Measurements from ENCODE around the gene MRPL32.

The MRPL32 gene

DNA sequence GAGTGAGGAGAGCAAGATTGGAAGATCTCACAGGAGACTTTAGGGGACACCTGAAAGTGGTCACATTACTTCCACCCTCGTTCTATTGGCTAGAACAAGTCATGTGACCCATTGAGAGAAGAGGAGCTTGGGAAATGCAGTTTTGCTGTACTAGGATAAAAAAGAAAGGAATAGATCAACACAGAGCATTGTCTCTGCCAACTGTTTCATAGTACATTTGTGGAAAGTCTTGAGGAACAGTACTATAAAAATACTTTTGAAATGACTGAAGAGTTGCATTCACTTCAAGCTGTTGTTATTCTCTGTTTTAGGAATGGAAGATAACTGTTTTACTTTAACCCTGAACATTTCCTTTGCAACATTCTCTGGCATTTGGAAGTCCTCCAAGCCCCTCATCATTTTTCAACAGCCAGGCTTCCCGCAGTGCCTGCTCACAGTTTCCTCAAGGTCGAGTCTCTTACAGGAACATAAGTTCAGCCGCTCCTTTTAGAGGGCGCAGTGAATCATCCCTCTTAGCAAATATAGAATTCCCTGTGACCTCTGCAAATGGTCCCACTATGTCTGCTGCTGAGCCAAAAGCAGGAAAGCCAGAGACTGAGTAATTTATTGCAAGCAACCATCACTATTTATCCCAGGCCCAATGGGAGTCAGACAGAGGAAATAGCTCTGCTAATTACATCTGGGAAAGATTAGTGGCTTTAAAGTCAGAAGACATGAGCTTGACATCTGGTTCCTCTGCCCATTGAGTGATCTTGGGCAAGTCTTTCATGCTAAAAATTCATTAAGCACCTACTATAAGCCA is 40.7 kb downstream of the MRPL32 start:
- no peak for FAIRE-seq

DNA sequence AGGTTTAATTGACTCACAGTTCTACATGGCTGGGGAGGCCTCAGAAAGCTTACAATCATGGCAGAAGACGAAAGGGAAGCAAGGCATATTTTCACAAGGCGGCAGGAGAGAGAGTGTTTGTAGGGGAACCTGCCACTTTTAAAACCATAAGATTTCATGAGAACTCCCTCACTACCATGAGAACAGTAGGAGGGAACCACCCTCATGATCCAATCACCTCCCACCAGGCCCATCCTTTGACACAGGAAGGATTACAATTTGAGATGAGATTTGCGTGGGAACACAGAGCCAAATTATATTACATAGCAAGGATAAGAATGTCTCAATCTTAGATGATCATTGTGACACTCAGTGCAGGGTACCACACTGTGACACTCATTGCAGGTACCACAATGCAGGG is 44.2 kb downstream of the MRPL32 start:
- no peak for FAIRE-seq

DNA sequence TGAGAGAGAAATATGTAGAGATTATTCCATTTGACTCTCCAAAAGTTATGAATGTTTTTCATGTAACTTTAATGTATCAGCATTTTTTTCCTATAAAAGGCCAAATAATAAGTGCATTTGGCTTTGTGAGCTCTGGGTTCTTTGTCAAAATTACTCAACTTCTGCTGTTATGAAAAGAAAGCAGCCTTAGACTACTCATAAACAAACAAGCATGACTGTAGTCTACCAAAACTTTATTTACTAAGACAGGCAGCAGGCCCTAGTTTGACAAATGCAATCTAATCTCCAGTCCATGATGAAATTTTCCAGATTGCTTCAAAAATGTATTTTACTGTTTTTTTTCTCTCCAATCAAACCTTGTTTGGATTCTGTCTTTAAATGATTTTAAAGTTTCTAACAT is 46.3 kb downstream of the MRPL32 start:
- FAIRE-seq, result no peak

DNA sequence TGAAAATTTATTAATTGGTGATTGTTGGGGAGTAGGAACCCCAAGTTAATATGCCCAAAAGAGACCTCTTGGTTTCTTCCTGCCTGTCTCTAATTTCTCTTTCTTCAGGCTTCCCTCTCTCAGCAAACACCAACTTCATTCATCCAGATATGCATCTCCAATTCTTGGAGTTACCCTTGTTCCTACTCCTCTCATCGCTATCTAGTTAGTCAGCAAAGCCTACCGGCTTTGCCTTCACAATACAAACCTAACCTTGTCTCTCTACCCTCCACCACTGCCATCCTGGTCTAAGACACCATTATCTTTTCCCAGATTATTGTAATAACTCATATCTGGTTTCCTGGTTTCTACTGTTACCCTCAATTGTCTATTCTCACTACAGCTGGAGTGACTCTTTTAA is 47.9 kb downstream of the MRPL32 start:
- FAIRE-seq, result no peak

DNA sequence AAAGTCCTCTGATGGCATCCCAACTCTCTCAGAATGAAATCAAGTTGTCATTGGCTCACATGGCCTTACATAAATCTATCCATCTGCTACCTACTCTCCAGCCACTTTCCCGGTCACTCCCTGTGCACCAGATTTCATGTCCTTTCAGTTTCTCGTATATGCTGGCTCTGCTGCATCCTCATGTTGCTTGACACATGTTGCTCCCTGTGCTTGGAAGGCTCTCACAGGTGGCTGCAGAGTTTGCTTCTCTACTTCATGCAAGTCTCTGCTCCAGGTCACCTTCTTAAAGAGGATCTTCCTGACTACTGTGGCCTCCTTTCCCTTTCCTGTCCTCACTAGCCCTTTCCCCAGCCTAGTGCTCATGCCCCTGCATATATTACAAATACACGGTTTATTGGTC is 48.3 kb downstream of the MRPL32 start:
- no peak for FAIRE-seq

DNA sequence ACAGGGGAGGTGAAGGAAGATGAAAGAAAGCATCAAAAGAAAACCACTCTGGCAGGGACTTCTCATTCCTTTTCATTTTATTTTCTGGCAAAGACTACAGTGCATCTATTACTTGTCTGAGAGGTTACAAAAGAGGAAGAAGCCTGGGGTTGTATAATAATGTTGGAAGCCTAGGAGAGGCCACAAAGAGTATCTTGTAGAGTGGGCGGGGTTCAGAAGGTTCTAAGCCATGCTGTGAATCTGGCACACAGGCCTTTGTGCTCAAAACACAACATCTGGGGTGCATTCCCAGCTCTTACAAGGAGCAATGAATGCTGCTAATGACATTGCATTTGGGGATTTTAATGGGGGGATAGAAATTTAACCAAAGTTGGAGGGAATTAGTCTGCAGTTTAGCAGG is 49.4 kb downstream of the MRPL32 start:
- FAIRE-seq, result no peak

DNA sequence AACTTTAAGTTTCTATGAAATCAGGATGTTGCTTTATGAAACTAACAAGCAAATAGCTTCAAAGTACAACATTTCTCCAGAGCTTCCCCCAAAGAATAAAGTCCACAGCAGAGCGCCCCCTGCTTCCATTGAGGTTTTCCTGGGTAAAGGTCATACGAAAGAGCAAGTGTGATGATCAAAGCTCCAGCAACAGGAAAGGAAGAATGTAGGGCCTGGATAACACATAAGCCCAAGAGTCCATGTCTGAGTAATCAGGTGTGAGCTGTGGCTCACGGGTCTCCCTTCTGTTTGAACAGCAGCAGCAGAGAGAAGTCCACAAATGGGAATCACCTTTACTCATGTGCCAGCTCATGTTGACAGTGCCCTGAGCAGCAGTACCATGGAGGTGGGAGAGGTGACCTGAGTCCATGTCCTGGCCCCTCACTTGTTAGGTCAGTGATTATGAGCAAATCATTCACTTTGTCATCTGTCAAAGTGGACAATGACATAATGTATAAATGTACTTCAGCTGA is 50.5 kb downstream of the MRPL32 start:
- no peak for FAIRE-seq

DNA sequence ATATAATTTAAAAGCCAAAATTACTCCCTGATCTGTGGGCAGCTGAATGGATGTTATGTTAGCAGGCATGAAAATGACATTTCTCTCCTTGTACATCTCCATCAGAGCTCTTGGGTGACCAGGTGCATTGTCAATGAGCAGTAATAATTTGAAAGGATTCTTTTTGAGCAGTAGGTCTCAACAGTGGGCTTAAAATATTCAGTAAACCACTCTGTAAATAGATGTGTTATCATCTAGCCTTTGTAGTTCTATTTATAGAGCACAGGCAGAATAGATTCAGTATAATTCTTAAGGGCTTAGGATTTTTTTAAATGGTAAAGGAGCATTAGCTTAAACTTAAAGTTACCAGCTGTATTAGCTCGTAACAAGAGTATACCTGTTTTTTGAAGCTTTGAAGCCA is 52.0 kb downstream of the MRPL32 start:
- no peak for FAIRE-seq

DNA sequence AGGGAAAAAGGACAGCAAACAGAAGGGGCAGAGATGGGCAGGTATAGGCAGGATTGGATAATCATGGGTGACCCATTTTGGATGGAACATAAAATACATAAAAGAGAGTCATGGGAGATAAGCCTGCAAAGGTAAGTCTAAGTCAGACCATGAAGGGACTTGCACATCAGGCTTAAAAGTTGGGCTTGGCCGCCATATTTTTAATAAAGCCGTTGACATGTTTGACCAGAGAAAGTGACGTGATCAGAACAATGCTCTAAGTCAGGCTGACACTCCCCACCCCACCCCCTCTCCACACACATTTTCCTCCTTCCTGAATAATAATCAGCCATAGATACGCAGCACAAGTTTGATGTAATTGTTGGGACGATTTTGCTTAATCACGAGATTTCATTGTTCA is 54.0 kb downstream of the MRPL32 start:
- FAIRE-seq, result no peak

DNA sequence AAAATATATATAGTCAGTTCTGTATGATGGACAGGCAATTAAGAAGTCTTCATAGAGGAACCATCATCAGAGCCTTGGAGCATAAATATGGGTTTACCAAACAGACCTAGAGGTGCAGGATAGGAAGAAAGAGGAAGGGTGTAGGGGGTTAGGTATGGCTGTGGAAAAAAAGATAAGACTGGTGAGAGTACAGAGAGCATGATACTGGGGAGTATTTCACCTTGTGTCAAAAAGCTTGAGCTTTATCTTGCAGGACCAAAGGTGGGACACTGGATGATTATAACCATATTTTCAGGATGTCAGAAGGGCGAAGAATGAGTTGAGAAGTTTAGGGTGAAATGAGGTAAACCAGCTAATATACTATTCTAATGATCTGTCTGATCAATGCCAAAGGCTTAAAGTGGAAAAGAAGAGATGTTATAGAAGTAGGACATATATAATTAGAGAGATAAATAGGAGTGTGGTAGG is 54.6 kb downstream of the MRPL32 start:
- no peak for FAIRE-seq

All from islet of Langerhans (tissue), 1 donor.